Endothelial cell of umbilical vein (primary cell): ENCODE measurements around the gene LGALS13. TPM values are rescaled to one million over a fixed set of nuclear protein-coding genes. Genes with fewer than 3 reads are reported as not detected.

ENCODE experiments used
- BruUV-seq: library from RNA; stranded (reverse); fragments of 400-500 nt; replicated peaks from 2 replicates; lab custom pipeline; 2021; lab: Mats Ljungman, UMichigan
- CTCF ChIA-PET: fragments of 300-600, 350-600 bp; sonication (Branson Sonifier 250); formaldehyde crosslinking; loops from one replicate; lab custom pipeline; 2021; ENCODE audit warnings: antibody characterized with exemption, inconsistent platforms; lab: Charles Lee
- POLR2A ChIA-PET: fragments of 300-600, 350-600 bp; sonication (Branson Sonifier 250); formaldehyde crosslinking; loops from one replicate; lab custom pipeline; 2021; ENCODE audit warnings: antibody characterized with exemption, inconsistent platforms; lab: Charles Lee
- DNase-seq: peaks from one replicate; pipeline ENCODE4 v3.0.0-alpha.2; 2011; ENCODE audit warnings: low read depth, low spot score
- FAIRE-seq: peaks from 2 replicates; lab custom pipeline; 2011; peaks lifted over from hg19 to GRCh38; lab: Jason Lieb, UNC
- H2AFZ ChIP-seq: 2 replicates; pipeline ENCODE4 v1.6.0; 2012; ENCODE audit warnings: low read depth, low read length, control low read depth, inconsistent platforms
- H3K27ac ChIP-seq: 2 replicates; pipeline ENCODE4 v1.5.1; 2011; ENCODE audit warnings: low read depth, mild to moderate bottlenecking, control low read depth, low read length, moderate library complexity; ENCODE audit not compliant: insufficient read depth
- H3K27me3 ChIP-seq, 2 experiments: 2 replicates each; pipeline versions ENCODE4 v1.6.0 to v1.6.1; 2011; ENCODE audit warnings: low read length in 2 of 2, mixed read lengths in 1 of 2; ENCODE audit not compliant: control insufficient read depth in 2 of 2, insufficient read depth in 2 of 2
- H3K36me3 ChIP-seq, 2 experiments: 2 replicates in 1 of 2; 3 replicates in 1 of 2; pipeline ENCODE4 v1.5.1; 2011; ENCODE audit warnings: low read length in 2 of 2, mild to moderate bottlenecking in 1 of 2, moderate library complexity in 1 of 2; ENCODE audit not compliant: control insufficient read depth in 2 of 2, insufficient read depth in 2 of 2; ENCODE audit errors: extremely low read depth in 1 of 2
- H3K4me1 ChIP-seq: 3 replicates; pipeline ENCODE4 v1.5.1; 2011; ENCODE audit warnings: mild to moderate bottlenecking, low read length; ENCODE audit not compliant: control insufficient read depth, insufficient read depth; ENCODE audit errors: extremely low read depth
- H3K4me2 ChIP-seq: 2 replicates; pipeline ENCODE4 v1.6.1; 2011; ENCODE audit warnings: low read length, control low read depth, mixed read lengths; ENCODE audit not compliant: insufficient read depth
- H3K4me3 ChIP-seq, 3 experiments: fragments of 200-600 bp in 1 of 3; sonication (generic), shearing (Covaris generic) in 1 of 3; replicated peaks in 1 of 3; 2 replicates each; pipeline ENCODE4 v1.5.1; 2011 to 2016; ENCODE audit warnings: control low read depth in 3 of 3, low read length in 3 of 3, mild to moderate bottlenecking in 2 of 3, inconsistent platforms in 1 of 3, low read depth in 1 of 3, moderate library complexity in 1 of 3; ENCODE audit not compliant: insufficient read depth in 1 of 3
- H3K79me2 ChIP-seq: 2 replicates; pipeline ENCODE4 v1.6.0; 2012; ENCODE audit warnings: low read length, inconsistent platforms; ENCODE audit not compliant: control insufficient read depth, insufficient read depth
- H3K9ac ChIP-seq: replicated peaks from 2 replicates; pipeline ENCODE3; 2011; ENCODE audit warnings: low read length, control low read depth; ENCODE audit not compliant: insufficient read depth; ENCODE audit errors: extremely low read depth
- H3K9me1 ChIP-seq: replicated peaks from 3 replicates; pipeline ENCODE4 v1.6.0; 2011; ENCODE audit warnings: mild to moderate bottlenecking, low read length; ENCODE audit not compliant: control insufficient read depth, insufficient read depth; ENCODE audit errors: extremely low read depth
- H3K9me3 ChIP-seq: replicated peaks from 2 replicates; pipeline ENCODE4 v1.5.1; 2012; ENCODE audit warnings: low read length, inconsistent platforms; ENCODE audit not compliant: control insufficient read depth, insufficient read depth
- H4K20me1 ChIP-seq: replicated peaks from 2 replicates; pipeline ENCODE3; 2011; ENCODE audit warnings: mild to moderate bottlenecking, low read length; ENCODE audit not compliant: control insufficient read depth, insufficient read depth; ENCODE audit errors: extremely low read depth
- EZH2 ChIP-seq: IDR thresholded peaks from 2 replicates; pipeline ENCODE4 v1.6.1; 2012; ENCODE audit warnings: borderline replicate concordance, low read depth, mild to moderate bottlenecking, moderate library complexity, low read length, inconsistent platforms; ENCODE audit not compliant: severe bottlenecking
- FOS ChIP-seq: IDR thresholded peaks from 2 replicates; pipeline ENCODE4 v1.6.1; 2011; ENCODE audit warnings: mild to moderate bottlenecking, low read length, moderate library complexity, borderline replicate concordance; ENCODE audit not compliant: insufficient read depth
- GATA2 ChIP-seq: IDR thresholded peaks from 2 replicates; pipeline ENCODE4 v1.7.0; 2011; ENCODE audit warnings: low read depth, mild to moderate bottlenecking, moderate library complexity, mixed read lengths, low read length; ENCODE audit not compliant: insufficient read length, insufficient read depth
- JUN ChIP-seq: IDR thresholded peaks from 2 replicates; pipeline ENCODE4 v1.6.1; 2011; ENCODE audit warnings: borderline replicate concordance, low read depth; ENCODE audit not compliant: insufficient read length, insufficient read depth
- MYC ChIP-seq: IDR thresholded peaks from one replicate; pipeline ENCODE4 v1.6.1; 2011; ENCODE audit warnings: mild to moderate bottlenecking, low read depth, low read length
- POLR2A ChIP-seq: IDR thresholded peaks from 2 replicates; pipeline ENCODE4 v1.6.1; 2012; ENCODE audit warnings: low read depth, mild to moderate bottlenecking, control low read depth, low read length
- POLR2AphosphoS5 ChIP-seq: IDR thresholded peaks from 2 replicates; pipeline ENCODE4 v1.6.1; 2012; ENCODE audit warnings: low read depth, mild to moderate bottlenecking, control low read depth, low read length, moderate library complexity; ENCODE audit not compliant: insufficient read depth
- dilution Hi-C: fragments of 300-500 bp; cut with MboI; formaldehyde crosslinking; loops from one replicate; pipeline ENCODE4 v1.15.0; 2019; ENCODE audit warnings: low sequenced_read_pairs; ENCODE audit not compliant: extremely low pct_ligation_motif_present
- intact Hi-C: fragments of 100-400 bp; cut with micrococcal nuclease; formaldehyde crosslinking; loops from one replicate; pipeline ENCODE4 v1.10.0; 2022
- polyA plus RNA-seq, 4 experiments: library from polyadenylated mRNA; depleted of rRNA in 3 of 4; stranded (reverse) in 3 of 4; unstranded in 1 of 4; fragments of >200 nt; gene quantifications; 2 replicates each; pipeline versions ENCODE4 v1.2.1 to v1.2.3, GENCODE V29; 2011 to 2012; ENCODE audit warnings: missing spikeins in 1 of 4
- total RNA-seq: library from RNA; stranded (reverse); gene quantifications from 2 replicates; pipeline ENCODE4 v1.2.3, GENCODE V29; 2021
- TF ChIP-seq, protein P1 (sequence below), 2 donors: IDR thresholded peaks; 1 replicate in 1 of 2; 2 replicates in 1 of 2; pipeline ENCODE4 v1.5.1; 2011; ENCODE audit warnings: low read length in 2 of 2, mild to moderate bottlenecking in 2 of 2, moderate library complexity in 2 of 2, control low read depth in 1 of 2, inconsistent platforms in 1 of 2, low read depth in 1 of 2; ENCODE audit not compliant: insufficient read depth in 1 of 2; ENCODE audit errors: extremely low read depth in 1 of 2
- TF ChIP-seq, protein P2 (sequence below): IDR thresholded peaks from 2 replicates; pipeline ENCODE4 v1.6.1; 2011; ENCODE audit not compliant: insufficient read depth, insufficient read length

LGALS13 gene
- total and polyA plus RNA-seq, 2 donors (not counting 3 experiments of a cell fraction or from before 2014, with no cell fraction given): not detected

DNA sequence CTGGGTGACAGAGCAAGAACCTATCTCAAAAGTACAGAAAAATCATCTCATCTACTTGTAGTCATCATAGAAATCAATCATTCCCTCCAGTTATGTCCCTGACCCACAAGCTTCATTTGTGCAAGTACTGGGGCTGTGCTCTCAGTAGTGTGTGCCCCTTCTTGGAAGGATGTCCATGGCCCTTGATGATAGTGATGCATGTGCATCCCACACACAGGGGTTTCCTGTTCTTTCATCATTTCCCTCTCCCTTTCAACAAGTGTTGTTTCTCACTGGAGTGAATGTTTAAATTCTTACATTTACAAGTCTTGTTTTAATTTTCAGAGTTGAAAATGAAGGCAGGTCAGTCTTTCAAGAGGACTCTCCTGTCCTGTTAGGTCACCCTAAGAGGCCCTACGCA is 1.5 kb downstream of the LGALS13 start:
- H3K9me3 ChIP-seq: no peaks in the 10 kb centered on the region
- ChIA-PET POLR2A (no interaction called here), CTCF (no interaction called here)
- H3K4me3 ChIP-seq: no peak overlapping the region
- DNase-seq: no peak
- no peaks in the 10 kb centered on the region for H3K4me1 ChIP-seq
- no peak overlapping the region for H3K4me2 ChIP-seq
- no peaks in the 10 kb centered on the region for H3K79me2 ChIP-seq
- H2AFZ ChIP-seq: no peak overlapping the region
- no peaks in the 10 kb centered on the region for H3K36me3 ChIP-seq
- TF ChIP-seq, protein P1, sequence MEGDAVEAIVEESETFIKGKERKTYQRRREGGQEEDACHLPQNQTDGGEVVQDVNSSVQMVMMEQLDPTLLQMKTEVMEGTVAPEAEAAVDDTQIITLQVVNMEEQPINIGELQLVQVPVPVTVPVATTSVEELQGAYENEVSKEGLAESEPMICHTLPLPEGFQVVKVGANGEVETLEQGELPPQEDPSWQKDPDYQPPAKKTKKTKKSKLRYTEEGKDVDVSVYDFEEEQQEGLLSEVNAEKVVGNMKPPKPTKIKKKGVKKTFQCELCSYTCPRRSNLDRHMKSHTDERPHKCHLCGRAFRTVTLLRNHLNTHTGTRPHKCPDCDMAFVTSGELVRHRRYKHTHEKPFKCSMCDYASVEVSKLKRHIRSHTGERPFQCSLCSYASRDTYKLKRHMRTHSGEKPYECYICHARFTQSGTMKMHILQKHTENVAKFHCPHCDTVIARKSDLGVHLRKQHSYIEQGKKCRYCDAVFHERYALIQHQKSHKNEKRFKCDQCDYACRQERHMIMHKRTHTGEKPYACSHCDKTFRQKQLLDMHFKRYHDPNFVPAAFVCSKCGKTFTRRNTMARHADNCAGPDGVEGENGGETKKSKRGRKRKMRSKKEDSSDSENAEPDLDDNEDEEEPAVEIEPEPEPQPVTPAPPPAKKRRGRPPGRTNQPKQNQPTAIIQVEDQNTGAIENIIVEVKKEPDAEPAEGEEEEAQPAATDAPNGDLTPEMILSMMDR (IDR thresholded peaks at IDR 0.05; ENCODE audit: extremely low read depth in 1 of 2, insufficient read depth in 1 of 2, low read depth in 1 of 2, low read length in 2 of 2): no peak
- TF ChIP-seq GATA2 (no peak), JUN (no peak), FOS (no peak), EZH2 (no peak), MYC (no peak), POLR2A (no peak), POLR2AphosphoS5 (no peak)
- TF ChIP-seq, protein P2, sequence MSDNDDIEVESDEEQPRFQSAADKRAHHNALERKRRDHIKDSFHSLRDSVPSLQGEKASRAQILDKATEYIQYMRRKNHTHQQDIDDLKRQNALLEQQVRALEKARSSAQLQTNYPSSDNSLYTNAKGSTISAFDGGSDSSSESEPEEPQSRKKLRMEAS: no peak
- no peaks in the 10 kb centered on the region for H4K20me1 ChIP-seq
- H3K9me1 ChIP-seq: no peaks in the 10 kb centered on the region
- BruUV-seq: no TSS peak
- intact Hi-C loops: no loop called here
- H3K27me3 ChIP-seq: no peaks in the 10 kb centered on the region
- no peak overlapping the region for H3K27ac ChIP-seq
- H3K9ac ChIP-seq: no peak overlapping the region
- no peak for FAIRE-seq
- dilution Hi-C loops: no loop called here
